Natural killer cell (primary cell): ENCODE data around the gene NCR1. TPM values are rescaled to one million over a fixed set of nuclear protein-coding genes. Genes with fewer than 3 reads are reported as not detected.
"Not testable (repeated sequence)": the region's sequence is repeated elsewhere in the genome, so short reads cannot be mapped to it uniquely, and the experiment has no call there.

Experiments used
- ATAC-seq, 3 donors: fragments of 150-1000 bp in 2 of 3; fragments of 200-7000 bp in 1 of 3; cut with Tn5 transposase; 1 replicate in 1 of 3; 2 replicates in 2 of 3; pipeline ENCODE4 v1.10.0; 2021; ENCODE audit warnings: mild to moderate bottlenecking in 2 of 3, moderate library complexity in 2 of 3
- DNase-seq, 2 donors: peaks; one replicate each; pipeline versions ENCODE4 v3.0.0 to v3.0.0-alpha.2; 2013 to 2021; ENCODE audit warnings: mixed read lengths in 1 of 2
- H3K27ac ChIP-seq: one replicate; pipeline ENCODE4 v1.5.1; 2013; ENCODE audit warnings: mild to moderate bottlenecking, low read length
- H3K27me3 ChIP-seq: one replicate; pipeline ENCODE4 v1.6.1; 2013; ENCODE audit warnings: low read length; ENCODE audit not compliant: control insufficient read depth, insufficient read depth
- H3K36me3 ChIP-seq: one replicate; pipeline ENCODE4 v1.6.1; 2013; ENCODE audit warnings: low read length; ENCODE audit not compliant: control insufficient read depth, insufficient read depth
- H3K4me1 ChIP-seq: one replicate; pipeline ENCODE4 v1.6.1; 2013; ENCODE audit warnings: low read length; ENCODE audit not compliant: control insufficient read depth, insufficient read depth
- H3K4me3 ChIP-seq: one replicate; pipeline ENCODE4 v1.5.1; 2013; ENCODE audit warnings: low read length
- H3K9me3 ChIP-seq: one replicate; pipeline ENCODE4 v1.6.1; 2013; ENCODE audit warnings: low read length; ENCODE audit not compliant: control insufficient read depth, insufficient read depth
- H3K27ac Mint-ChIP-seq, 2 donors: one replicate each; pipeline ENCODE4 v1.8.0; 2022; ENCODE audit warnings: mild to moderate bottlenecking in 2 of 2, mixed read lengths in 2 of 2, moderate library complexity in 1 of 2
- H3K27me3 Mint-ChIP-seq, 2 donors: one replicate each; pipeline ENCODE4 v1.8.0; 2022; ENCODE audit warnings: low read depth in 2 of 2, mixed read lengths in 2 of 2
- H3K36me3 Mint-ChIP-seq: one replicate; pipeline ENCODE4 v1.8.0; 2022; ENCODE audit warnings: mixed read lengths
- H3K4me1 Mint-ChIP-seq, 2 donors: one replicate each; pipeline ENCODE4 v1.8.0; 2022; ENCODE audit warnings: mixed read lengths in 2 of 2
- H3K4me3 Mint-ChIP-seq: one replicate; pipeline ENCODE4 v1.8.0; 2022; ENCODE audit warnings: mild to moderate bottlenecking, moderate library complexity, mixed read lengths
- H3K9me3 Mint-ChIP-seq, 2 donors: one replicate each; pipeline ENCODE4 v1.8.0; 2022; ENCODE audit warnings: mixed read lengths in 2 of 2
- CTCF ChIP-seq: fragments of 200-600 bp; IDR thresholded peaks from one replicate; pipeline ENCODE4 v1.8.0; 2022; ENCODE audit warnings: antibody characterized with exemption
- WGBS: methylation state at CpG from one replicate; pipeline ENCODE4 v1.1.7; 2013; ENCODE audit warnings: missing lambda C conversion rate; ENCODE audit not compliant: insufficient coverage; 5-methylcytosine and 5-hydroxymethylcytosine counted together
- intact Hi-C: fragments of 100-400 bp; cut with micrococcal nuclease; formaldehyde crosslinking; loops from one replicate; pipeline ENCODE4 v1.14.2; 2022
- total RNA-seq, 4 donors: library from RNA; stranded (reverse); fragments of 120-200 nt in 1 of 4; gene quantifications; one replicate each; pipeline versions ENCODE4 v1.2.3 to v1.2.4, GENCODE V29; 2013 to 2022

The NCR1 gene
- total RNA-seq, 3 donors from 2014 or later (not counting 1 experiment from before 2014, with no cell fraction given): 213 to 342 (median 244) TPM

- not testable (repeated sequence) for H3K4me1 ChIP-seq, DNase-seq, H3K27ac Mint-ChIP-seq, H3K4me3 ChIP-seq, H3K4me1 Mint-ChIP-seq, H3K27me3 ChIP-seq, H3K4me3 Mint-ChIP-seq, ATAC-seq, H3K27ac ChIP-seq, H3K27me3 Mint-ChIP-seq, H3K36me3 Mint-ChIP-seq, H3K9me3 Mint-ChIP-seq, H3K9me3 ChIP-seq
- WGBS: 81% methylated on average over 11 of the region's 11 CpGs
- H3K36me3 ChIP-seq: peaks cover 10% of the 10 kb centered on the region
- intact Hi-C loops: loop anchor here (2.0 kb wide), 1 partner anchor 41 kb away; no protein-coding TSS in a partner anchor
These were observed 37.9 kb downstream of the NCR1 start for GRCh38 chr19:54943772-54944361.

GRCh38 chr19:54947381-54947780 lies 41.4 kb downstream of the NCR1 start, which contains the start of gene NLRP7:
Gene NLRP7, minus strand, starts transcription at chr19:54947530.
- Histone ChIP-seq H3K27me3 (no peaks in the 10 kb centered on the region), H3K36me3 (no peaks in the 10 kb centered on the region), H3K4me3 (no peak within 1 kb of the TSS), H3K9me3 (no peaks in the 10 kb centered on the region), H3K27ac (no peak within 1 kb of the TSS), H3K4me1 (no peaks in the 10 kb centered on the region)
- Mint-ChIP-seq H3K36me3 (no peaks in the 10 kb centered on the region), H3K4me1 (no peaks in the 10 kb centered on the region), H3K27ac (no peak within 1 kb of the TSS), H3K9me3 (no peaks in the 10 kb centered on the region), H3K27me3 (no peaks in the 10 kb centered on the region), H3K4me3 (no peak within 1 kb of the TSS)
- no peak for ATAC-seq
- intact Hi-C loops: no loop called here
- no peak for TF ChIP-seq CTCF
- DNase-seq: no peak
- WGBS: 98% methylated on average over 8 of the region's 8 CpGs

- H3K4me3 Mint-ChIP-seq: no peak overlapping the region
- Histone ChIP-seq H3K4me3 (no peak overlapping the region), H3K4me1 (peaks cover 2% of the 10 kb centered on the region), H3K27ac (no peak overlapping the region), H3K36me3 (no peaks in the 10 kb centered on the region), H3K9me3 (no peaks in the 10 kb centered on the region), H3K27me3 (no peaks in the 10 kb centered on the region)
- H3K9me3 Mint-ChIP-seq: no peaks in the 10 kb centered on the region
- H3K4me1 Mint-ChIP-seq: no peaks in the 10 kb centered on the region
- WGBS: 39% methylated on average over 2 of the region's 2 CpGs
- ATAC-seq: no peak
- no peaks in the 10 kb centered on the region for H3K36me3 Mint-ChIP-seq
- no peak for DNase-seq
- H3K27ac Mint-ChIP-seq: no peak overlapping the region
- TF ChIP-seq CTCF: no peak
- intact Hi-C loops: no loop called here
- H3K27me3 Mint-ChIP-seq: no peaks in the 10 kb centered on the region
These were observed 43.5 kb downstream of the NCR1 start for GRCh38 chr19:54949412-54949811.

- H3K27ac ChIP-seq, H3K27me3 Mint-ChIP-seq, H3K9me3 ChIP-seq, intact Hi-C loops, H3K9me3 Mint-ChIP-seq, H3K27ac Mint-ChIP-seq, H3K36me3 ChIP-seq, H3K36me3 Mint-ChIP-seq, H3K4me1 Mint-ChIP-seq, H3K4me3 ChIP-seq, H3K4me3 Mint-ChIP-seq, ATAC-seq, H3K27me3 ChIP-seq, H3K4me1 ChIP-seq, DNase-seq: not testable (repeated sequence)
- 45% methylated on average over 8 of the region's 10 CpGs for WGBS
These were observed 44.6 kb downstream of the NCR1 start for GRCh38 chr19:54950580-54950979.
